ENCODE results near the gene IWS1. TPM values are rescaled to one million over a fixed set of nuclear protein-coding genes. Genes with fewer than 3 reads are reported as not detected.

The IWS1 gene
- total and polyA plus RNA-seq, 12 donors, result 17.8 to 51.9 (median 24.9) TPM

- intact Hi-C loops (cut with DNase I), result no loop called here
- no peak overlapping the region for H3K4me3 ChIP-seq
- no peaks in the 10 kb centered on the region for H3K27me3 ChIP-seq
- no peak for TF ChIP-seq POLR2A (IDR thresholded peaks at IDR 0.05)
- TF ChIP-seq, protein P1, sequence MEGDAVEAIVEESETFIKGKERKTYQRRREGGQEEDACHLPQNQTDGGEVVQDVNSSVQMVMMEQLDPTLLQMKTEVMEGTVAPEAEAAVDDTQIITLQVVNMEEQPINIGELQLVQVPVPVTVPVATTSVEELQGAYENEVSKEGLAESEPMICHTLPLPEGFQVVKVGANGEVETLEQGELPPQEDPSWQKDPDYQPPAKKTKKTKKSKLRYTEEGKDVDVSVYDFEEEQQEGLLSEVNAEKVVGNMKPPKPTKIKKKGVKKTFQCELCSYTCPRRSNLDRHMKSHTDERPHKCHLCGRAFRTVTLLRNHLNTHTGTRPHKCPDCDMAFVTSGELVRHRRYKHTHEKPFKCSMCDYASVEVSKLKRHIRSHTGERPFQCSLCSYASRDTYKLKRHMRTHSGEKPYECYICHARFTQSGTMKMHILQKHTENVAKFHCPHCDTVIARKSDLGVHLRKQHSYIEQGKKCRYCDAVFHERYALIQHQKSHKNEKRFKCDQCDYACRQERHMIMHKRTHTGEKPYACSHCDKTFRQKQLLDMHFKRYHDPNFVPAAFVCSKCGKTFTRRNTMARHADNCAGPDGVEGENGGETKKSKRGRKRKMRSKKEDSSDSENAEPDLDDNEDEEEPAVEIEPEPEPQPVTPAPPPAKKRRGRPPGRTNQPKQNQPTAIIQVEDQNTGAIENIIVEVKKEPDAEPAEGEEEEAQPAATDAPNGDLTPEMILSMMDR (IDR thresholded peaks at IDR 0.05), result no peak
- WGBS, 4 donors, result 93 to 99% (median 95%) methylated on average over 7 of the region's 7 CpGs
- DNase-seq, result no peak
- no peak overlapping the region for H3K27ac ChIP-seq
- H3K9me3 ChIP-seq (replicated peaks in 1 of 3), result no peaks in the 10 kb centered on the region
- H3K4me1 ChIP-seq (replicated peaks in 1 of 2), result no peaks in the 10 kb centered on the region
- H3K36me3 ChIP-seq (replicated peaks in 1 of 2), result no peaks in the 10 kb centered on the region
Measured at GRCh38 chr2:127464470-127465257, 61.6 kb downstream of the IWS1 start.

DNA sequence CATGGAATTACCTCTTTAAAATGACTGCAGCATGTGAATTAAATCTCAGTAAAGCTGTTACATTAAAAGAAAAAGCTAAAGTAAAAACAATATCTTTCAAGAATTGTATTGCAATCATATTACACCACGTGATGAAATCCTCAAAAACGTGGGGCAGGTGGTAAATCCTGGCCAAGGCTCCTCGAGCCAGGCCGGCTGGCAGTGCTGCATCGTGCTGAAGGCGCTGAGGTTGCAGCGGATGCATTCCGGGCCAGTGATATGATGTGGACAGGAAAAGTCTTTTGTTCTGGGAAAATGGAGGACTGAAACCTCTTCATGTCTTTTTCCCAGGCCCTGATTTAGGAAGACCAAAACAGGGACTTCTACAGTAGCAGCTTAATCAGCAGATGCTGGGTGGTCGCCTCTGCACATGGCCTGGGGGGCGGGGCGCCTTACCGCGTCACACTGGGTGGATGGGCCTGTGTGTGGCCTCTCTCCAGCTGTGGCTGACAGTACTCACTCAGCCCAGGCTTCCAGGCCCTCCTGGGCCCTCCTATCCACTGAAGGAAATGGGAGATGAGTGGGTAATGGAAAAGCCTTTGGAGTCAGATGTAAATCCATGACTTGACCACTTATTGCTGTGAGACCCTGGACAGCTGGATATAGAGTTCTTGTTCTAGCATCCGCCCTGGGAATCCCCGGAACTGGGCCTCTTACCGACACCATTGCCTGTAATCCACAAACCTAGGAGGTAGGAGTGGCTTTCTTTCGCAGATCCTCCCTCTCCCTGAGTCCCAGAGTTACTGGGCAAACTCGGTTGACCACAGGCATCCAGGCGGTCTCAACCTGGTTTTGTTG, 62.9 kb downstream of the IWS1 start:
- H3K36me3 ChIP-seq (replicated peaks in 1 of 2), result no peaks in the 10 kb centered on the region
- DNase-seq, result no peak
- intact Hi-C loops (cut with DNase I), result no loop called here
- H3K4me3 ChIP-seq, result no peak overlapping the region
- no peaks in the 10 kb centered on the region for H3K9me3 ChIP-seq (replicated peaks in 1 of 3)
- H3K27ac ChIP-seq, result no peak overlapping the region
- no peak for TF ChIP-seq POLR2A (IDR thresholded peaks at IDR 0.05)
- TF ChIP-seq, protein P1 (IDR thresholded peaks at IDR 0.05), result no peak
- WGBS, 4 donors, result 85 to 89% (median 87%) methylated on average over 15 to 19 of the region's 19 CpGs
- no peaks in the 10 kb centered on the region for H3K4me1 ChIP-seq (replicated peaks in 1 of 2)
- no peaks in the 10 kb centered on the region for H3K27me3 ChIP-seq

DNA sequence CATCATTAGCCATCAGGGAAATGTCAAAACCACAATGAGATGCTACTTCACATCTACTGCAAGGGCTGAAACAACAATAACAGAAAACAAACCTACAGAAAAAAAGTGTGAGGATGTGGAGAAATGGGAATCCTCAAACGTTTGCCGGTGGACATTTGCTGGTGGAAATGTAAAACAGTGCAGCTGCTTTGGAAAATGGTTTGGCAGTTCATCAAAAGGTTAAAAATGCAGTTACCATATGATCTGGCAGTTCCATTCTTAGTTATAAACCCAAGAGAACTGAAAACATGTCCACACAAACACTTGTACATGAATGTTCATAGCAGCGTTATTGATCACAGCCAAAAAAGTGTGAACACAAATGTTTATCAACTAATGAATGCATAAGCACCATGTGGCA, 63.8 kb downstream of the IWS1 start:
- no peak for DNase-seq
- H3K36me3 ChIP-seq (replicated peaks in 1 of 2), result no peaks in the 10 kb centered on the region
- no peak overlapping the region for H3K4me3 ChIP-seq
- 70 to 79% (median 74%) methylated on average over 3 of the region's 3 CpGs for WGBS, 4 donors
- H3K4me1 ChIP-seq (replicated peaks in 1 of 2), result no peaks in the 10 kb centered on the region
- H3K27me3 ChIP-seq, result no peaks in the 10 kb centered on the region
- intact Hi-C loops (cut with DNase I), result no loop called here
- no peak overlapping the region for H3K27ac ChIP-seq
- no peaks in the 10 kb centered on the region for H3K9me3 ChIP-seq (replicated peaks in 1 of 3)
- TF ChIP-seq, protein P1 (IDR thresholded peaks at IDR 0.05), result no peak

DNA sequence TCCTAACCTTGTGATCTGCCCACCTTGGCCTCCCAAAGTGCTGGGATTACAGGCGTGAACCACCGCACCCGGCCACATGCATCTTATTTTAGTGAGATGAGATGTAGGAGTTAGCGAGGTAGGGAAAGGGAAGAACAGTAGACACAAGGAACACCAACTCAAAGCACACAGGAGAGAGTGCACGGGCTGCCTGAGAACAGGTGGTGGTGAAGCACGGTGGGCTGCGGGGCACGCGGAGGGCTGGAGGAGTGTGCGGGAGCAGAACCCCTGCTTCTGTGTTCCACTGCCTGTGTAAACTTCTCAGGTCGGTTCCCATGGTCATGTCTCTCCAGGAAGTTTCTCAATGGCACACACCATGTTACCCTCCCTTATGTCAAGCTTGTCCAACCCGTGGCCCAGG, 69.3 kb downstream of the IWS1 start:
- no peak for DNase-seq
- TF ChIP-seq POLR2A (IDR thresholded peaks at IDR 0.05), result no peak
- TF ChIP-seq, protein P1 (IDR thresholded peaks at IDR 0.05), result no peak
- no peaks in the 10 kb centered on the region for H3K27me3 ChIP-seq
- 91 to 96% (median 95%) methylated on average over 12 of the region's 12 CpGs for WGBS, 4 donors
- H3K4me1 ChIP-seq (replicated peaks in 1 of 2), result no peaks in the 10 kb centered on the region
- H3K27ac ChIP-seq, result no peak overlapping the region
- no peak overlapping the region for H3K4me3 ChIP-seq
- no peaks in the 10 kb centered on the region for H3K9me3 ChIP-seq (replicated peaks in 1 of 3)
- intact Hi-C loops (cut with DNase I), result no loop called here
- no peaks in the 10 kb centered on the region for H3K36me3 ChIP-seq (replicated peaks in 1 of 2)
